SIG-M5 treated with dmso at 0.1 percent for 504 hours (cell line): ENCODE results near the gene EPN1.

Source experiments
- DNase-seq: peaks from one replicate; lab custom pipeline; 2025; ENCODE audit not compliant: unreplicated experiment; lab: John Stamatoyannopoulos, UW

The EPN1 gene

DNA sequence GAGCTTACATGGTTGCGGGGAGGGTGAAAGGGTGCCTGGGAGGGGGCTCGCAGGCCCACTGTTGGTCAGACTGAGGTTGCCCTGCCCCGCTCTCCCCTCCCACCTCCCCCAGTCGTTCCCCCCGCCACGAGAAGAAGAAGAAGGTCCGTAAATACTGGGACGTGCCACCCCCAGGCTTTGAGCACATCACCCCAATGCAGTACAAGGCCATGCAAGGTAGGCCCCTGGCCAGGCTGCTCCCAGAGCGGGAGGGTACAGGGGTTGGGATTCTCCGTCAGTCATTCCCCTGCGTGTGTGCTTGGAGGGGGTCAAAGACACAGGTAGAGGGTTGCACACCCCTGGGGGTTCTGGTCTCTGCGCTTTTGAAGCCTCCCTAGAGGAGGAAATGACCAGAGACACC is 14.6 kb upstream of the EPN1 start:
- no peak for DNase-seq

DNA sequence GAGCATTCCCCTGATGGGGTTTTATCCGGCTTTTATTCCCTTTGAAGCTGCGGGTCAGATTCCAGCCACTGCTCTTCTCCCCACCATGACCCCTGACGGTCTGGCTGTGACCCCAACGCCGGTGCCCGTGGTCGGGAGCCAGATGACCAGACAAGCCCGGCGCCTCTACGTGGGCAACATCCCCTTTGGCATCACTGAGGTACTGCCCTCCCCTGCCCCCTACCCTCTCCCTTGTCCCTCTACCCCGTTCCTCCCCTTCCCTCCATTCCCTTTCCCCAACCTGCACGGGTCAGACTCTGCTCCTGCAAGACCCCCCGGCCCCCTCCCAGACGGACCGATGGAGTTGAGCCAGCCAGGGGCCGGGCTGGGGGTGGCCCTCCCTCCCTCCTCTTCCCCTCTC is 14.0 kb upstream of the EPN1 start:
- DNase-seq, result no peak

DNA sequence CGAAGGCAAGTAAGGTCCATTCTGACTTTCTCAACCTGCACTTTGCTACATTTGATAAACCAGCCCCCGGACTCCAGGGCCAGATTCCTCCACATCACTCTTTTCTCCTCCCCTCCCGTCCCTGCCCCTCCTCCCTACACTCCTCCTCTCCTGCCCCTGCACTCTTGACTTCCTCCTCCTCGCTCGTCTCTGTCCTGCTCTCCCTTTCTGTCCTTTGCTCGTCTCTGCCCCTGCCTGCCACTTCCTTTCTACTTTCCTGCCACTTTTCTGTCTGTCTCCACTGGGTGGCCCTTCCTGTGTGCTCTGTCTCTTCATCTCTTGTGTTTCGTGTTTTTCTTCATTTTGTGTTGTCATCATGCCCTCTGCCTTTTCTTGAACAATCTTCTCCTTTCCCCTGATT is 13.2 kb upstream of the EPN1 start:
- peak; percentile 23 for DNase-seq

DNA sequence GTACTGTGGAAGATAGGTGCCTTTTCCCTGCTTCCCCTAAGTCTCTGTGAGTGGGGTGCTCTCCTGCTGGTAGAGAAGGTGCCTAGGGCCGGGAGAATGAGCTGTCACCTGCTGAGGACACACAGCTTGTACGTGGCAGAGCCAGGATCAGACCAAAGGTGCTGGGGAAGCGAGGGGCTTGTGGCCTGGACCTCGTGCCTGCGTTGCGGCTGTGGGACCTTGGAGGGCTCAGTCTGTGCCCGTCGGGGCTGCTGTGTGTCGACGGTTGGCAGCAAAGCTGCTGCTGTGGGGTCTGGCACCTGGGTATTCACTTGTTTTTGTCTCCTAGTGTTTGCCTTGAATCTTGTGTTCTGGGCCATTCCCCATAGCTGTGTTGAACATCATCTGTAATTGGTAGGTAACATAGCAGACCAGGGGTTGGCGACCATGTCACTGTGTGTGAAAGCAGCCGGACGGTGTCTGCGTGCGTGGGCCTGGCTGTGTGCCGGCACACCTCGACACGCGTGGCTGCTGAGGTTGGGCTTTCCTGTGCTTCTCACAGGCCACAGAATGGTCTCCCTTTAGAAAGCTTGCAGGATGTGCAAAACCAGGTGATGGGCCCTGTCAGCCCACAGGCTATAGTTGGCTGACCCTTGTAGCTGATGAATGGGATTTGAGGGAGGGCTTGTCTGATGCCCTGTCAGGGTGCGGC is 11.0 kb upstream of the EPN1 start:
- DNase-seq, result no peak

DNA sequence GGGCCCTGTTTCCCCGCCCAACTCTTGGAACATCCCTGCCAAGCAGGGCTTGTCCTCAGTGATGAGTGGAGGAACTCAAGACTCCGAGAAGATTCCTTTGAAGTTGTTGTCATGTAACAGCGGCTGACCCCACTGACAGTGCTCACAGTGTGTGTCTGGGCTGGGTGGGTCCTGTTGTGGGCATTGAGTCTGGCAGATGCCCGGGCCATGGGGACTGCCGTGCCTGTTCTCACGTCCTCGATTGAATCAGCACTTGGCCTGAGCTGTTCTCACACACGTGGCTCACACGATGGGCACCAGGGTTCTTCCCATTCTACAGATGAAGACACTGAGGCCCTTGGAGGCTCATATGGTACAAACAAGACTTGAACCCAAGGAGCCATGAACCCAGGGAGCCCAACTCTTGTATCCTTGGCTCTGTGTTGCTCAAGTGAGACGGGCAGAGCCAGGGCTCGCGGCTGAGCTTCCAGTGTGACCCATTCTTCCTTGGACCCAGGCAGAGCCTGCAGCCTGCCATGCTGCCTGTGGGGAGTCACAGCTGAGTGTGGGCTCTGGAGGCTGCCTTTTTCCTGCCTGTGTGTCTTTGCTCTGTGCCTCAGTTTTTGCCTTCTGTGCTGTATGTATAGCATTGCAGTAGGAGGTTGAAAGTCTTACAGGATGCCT is 8.6 kb upstream of the EPN1 start:
- DNase-seq, result no peak

DNA sequence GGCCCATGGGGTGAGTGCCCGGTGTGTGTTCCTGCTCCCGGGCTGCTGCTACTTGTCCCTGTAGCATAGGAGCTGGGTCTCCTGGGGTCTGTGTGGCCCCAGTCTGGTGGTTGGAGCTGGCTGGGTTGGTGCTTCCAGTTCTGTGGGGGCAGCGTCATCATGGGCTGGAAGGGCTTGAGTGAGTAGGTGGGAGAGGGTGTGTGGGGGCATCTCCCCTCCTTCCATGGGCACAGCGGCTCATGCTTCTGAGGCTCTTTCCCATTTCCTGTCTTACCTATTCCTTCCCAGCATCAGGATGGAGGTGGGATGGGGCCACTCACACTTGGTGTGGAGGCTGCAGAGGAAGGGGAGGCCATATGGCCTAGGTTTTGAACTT is 8.0 kb upstream of the EPN1 start:
- DNase-seq, result no peak

DNA sequence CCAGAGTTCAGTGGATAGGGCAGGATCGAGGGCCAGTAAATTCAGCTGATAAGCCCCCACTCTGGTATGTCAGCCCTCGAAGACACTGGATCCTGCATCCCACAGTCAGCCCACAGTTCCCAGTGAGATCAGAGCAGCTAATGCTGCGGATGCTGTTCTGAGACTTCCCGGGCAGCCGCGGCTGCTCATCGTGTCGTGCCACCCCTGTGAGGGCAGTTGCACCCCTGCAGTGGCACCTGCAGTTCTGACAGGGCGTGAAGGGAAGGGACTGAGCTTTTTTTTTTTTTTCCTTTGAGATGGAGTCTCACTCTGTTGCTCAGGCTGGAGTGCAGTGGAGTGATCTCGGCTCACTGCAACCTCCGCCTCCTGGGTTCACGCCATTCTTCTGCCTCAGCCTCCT is 7.5 kb upstream of the EPN1 start:
- no peak for DNase-seq

DNA sequence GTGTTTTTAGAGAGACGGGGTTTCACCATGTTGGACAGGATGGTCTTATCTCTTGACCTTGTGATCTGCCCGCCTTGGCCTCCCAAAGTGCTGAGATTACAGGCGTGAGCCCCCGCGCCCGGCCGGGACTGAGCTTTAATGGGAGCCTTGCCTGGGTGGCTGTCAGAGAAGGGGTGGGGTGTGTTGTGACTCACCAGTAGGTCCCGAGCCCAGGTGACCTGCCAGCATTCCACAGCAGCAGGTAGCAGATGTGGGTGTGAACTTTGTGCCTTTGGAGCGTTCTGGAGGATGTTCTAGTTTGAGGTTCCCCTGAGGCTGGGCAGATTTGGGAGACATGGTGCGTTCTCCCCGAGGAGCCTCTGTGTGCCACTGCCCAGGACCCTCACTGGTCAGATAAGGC is 7.1 kb upstream of the EPN1 start:
- DNase-seq, result no peak

DNA sequence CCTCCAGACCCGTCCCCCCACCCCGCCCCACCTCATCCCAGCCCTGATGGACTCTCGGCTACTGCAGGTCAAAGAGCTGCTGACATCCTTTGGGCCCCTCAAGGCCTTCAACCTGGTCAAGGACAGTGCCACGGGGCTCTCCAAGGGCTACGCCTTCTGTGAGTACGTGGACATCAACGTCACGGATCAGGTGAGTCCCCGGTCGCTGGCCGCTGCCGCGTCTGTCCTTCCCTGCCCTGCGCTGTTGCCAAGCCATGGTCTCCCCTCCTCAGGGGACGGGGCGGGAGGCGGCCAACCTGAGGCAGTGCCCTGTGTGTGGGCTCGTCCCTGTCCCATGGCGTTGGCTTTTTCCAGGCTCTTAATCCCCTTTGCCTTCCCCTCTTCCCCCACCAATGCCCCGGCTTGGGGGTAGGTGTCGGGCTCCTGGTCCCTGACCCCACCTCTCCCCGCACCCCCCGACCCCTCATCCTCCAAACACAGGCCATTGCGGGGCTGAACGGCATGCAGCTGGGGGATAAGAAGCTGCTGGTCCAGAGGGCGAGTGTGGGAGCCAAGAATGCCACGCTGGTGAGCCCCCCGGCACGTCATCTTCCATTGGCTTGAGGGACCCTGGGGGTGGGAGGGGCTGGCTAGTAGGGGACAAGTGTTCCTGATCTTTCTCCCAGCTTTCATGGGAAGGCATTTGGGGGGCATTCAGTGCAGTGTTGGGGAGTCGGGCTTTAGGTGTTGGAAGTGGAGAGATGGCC is 6.2 kb upstream of the EPN1 start:
- no peak for DNase-seq

DNA sequence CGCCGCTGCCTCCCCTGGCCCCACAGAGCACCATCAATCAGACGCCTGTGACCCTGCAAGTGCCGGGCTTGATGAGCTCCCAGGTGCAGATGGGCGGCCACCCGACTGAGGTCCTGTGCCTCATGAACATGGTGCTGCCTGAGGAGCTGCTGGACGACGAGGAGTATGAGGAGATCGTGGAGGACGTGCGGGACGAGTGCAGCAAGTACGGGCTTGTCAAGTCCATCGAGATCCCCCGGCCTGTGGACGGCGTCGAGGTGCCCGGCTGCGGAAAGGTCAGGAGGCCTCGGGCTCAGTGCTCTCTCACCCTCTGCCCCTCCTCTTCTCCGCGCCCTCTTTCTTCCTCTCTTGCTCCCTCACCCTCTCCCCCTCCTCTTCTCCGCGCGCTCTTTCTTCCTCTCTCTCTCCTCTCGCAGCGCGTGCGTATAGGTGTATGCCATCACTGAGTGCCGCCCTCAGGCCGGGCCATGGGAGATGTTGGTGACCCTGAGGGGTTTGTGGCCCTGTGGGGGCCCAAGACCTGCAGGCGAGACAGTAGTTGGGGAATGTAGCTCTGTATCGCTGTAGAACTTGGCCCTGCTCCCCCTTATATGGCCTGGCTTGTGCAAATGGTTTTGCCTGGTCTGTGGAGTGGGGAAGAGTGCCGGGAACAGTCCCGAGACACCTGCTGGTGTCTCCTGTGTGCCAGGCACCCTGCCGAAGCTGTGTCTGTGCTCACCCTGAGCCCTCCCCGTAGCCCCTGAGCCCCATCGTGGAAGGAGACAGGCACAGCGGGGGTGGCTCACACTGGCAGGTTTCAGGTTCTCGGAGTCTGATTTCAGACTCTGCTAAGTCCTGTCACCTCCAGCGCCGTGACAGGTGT is 5.4 kb upstream of the EPN1 start:
- DNase-seq, result no peak

DNA sequence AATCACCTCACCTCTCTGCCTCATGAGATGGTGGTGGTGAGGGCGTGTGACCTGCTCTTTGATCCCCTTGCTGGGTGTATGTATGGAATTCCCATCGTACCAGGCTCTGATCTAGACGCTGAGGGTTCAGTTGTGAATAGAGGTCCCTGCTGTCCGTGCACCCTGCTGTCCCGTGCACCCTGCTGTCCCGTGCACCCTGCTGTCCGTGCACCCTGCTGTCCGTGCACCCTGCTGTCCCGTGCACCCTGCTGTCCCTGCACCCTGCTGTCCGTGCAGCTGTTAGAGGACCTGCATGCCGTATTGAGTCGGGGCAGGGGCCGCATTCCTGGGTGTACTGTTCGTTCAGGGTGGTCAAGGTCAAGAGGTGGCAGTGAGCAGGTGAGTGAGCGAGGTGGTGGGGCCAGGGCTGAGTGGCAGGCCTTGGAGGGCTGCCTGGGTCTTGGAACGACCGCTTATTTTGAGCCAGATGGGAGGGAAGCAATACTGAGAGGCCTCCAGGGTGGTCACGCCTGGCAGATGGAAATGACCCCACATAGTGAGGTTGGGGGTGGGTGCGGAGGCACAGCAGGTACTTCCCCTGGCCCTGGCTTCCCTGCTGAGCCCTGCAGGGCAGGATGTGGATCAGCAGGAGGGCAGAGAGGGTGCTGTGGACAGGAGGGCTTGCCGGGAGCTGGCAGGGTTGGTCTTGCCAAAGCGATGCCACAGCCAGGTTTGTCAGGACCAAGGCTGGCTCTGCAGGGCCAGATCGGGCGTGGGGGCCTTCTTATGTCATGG is 4.6 kb upstream of the EPN1 start:
- DNase-seq, result no peak

DNA sequence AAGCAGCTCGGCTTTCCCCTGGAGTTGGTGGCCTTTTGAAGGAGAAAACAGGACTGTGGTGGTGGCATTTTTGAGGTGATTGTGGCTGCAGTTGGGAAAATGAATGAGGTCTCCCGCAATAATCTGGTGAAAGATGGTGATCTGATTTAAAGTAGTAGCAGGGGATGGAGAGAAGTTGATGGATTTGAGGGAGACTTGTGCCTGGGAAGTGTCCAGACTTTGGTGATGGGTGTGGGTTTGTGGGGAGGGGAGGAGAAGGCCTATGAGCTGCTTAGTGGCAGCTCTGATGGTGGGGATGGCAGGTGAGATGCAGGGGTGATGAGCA is 4.0 kb upstream of the EPN1 start:
- no peak for DNase-seq

DNA sequence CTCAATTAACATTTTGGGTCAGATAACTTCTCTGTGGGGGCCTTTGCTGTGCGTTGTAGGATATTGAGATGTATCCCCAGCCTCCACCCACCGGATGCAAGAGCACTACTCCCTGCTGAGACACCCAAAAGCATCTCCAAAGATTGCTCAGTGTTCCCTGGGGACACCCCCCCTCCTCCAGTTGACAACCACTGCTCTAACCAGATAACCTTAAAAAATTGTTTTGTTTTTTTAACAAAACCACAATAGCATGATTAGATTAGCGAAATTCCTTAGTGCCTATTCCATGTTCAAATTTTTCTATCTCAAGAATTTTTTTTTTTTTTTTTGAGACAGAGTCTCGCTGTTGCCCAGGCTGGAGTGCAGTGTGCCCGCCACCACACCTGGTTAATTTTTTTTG is 2.6 kb upstream of the EPN1 start:
- no peak for DNase-seq

DNA sequence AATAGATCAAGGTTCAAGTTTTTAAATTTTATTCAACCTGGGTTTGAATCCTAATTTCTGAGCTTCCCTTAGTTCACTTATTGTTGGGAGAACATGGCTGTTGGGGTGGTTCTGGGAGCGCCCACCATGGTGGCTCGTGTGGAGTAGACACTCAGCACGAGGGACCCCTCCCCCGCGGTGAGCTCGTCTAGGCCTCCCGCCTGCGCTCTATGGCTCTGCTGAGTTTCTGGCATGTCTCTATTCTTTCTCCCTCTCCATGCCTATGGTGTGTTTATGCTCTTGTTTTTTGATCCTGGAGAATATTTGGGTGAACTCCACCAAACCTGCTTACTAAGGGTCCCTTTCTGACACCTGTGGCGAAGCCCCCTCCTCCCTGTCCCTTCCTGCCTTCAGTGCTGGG is 1.6 kb upstream of the EPN1 start:
- DNase-seq, result no peak

DNA sequence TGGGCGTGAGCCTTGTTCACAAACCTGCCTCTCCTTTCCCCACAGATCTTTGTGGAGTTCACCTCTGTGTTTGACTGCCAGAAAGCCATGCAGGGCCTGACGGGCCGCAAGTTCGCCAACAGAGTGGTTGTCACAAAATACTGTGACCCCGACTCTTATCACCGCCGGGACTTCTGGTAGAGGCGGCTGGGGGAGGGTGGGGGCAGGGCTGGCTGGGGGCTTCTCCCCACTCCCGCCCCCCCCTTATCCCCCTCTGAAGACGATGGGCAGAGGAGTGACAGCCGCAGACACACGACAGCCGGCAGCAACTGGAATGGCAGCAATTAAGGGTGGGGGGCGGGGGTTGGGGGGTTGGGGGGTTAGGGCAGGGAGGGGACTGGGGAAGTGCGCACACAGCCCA is 1.1 kb upstream of the EPN1 start:
- DNase-seq, result no peak

DNA sequence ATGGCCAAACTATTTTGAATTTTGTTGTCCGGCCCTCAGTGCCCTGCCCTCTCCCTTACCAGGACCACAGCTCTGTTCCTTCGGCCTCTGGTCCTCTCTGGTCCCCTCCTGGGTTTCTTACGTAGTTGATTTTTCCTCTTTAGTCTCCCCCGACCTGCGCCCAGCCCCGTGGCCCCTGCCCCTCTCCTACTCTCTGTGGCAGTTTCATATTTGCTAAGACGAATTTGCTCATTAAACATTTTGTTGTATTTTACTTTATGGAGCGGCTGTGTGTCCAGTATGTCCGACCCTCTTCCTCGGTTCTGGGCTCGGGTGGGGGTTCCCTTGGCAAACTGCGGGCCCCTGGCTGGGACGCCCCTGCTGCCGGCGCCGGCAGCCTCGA is 576 bp upstream of the EPN1 start:
- no peak for DNase-seq

DNA sequence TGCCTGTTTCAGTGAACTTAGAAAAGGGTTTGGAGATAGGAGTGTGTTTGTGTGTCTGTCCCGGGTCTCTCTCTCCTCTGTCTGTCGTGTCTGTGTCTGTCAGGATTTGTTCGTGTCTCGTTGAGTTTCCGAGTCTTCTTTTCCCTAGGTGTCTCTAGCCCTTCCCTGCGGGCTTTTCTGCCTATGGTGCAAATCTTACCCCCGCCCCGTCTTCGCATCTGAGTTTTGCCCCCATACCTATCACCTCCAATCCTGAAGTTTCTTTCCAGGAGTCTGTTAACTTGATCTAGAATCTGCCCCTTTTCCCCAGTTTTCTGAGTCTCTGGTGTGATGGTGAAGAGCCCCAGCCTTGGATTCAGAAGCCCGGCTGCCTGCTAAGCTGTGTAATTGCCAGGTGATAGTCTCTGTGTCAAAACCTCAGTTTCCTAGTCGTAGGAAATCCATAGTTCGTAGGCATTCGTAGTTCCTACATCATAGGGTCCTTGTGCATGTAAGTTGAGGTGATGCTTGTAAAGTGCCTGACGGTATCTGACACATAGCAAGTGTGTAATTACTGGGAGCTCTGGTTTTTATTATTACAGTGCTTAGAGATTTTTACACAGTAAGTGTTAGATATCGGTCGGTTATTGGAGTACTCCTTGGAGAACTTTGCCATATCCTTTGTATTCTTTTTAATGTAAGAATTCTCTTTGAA is 782 bp downstream of the EPN1 start:
- no peak for DNase-seq

DNA sequence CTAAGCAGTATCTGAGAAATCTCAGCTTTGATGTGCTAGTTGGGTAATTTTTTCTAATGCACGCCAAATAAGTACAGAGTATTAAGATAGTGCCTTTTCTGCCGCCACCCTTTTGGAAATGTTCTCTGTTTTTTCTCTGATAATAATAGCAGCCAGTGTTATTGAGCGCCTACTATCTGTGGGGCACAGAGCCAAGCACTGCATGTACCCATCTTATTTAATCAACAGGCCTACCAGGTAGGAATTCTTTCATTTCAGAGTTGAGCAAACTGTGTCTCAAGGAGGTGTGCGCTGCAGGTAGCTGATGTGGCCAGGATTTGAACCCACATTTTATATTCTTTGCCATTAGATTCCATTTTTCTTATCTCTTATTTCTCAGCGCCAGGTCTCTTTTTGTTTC is 1.4 kb downstream of the EPN1 start:
- DNase-seq, result no peak

DNA sequence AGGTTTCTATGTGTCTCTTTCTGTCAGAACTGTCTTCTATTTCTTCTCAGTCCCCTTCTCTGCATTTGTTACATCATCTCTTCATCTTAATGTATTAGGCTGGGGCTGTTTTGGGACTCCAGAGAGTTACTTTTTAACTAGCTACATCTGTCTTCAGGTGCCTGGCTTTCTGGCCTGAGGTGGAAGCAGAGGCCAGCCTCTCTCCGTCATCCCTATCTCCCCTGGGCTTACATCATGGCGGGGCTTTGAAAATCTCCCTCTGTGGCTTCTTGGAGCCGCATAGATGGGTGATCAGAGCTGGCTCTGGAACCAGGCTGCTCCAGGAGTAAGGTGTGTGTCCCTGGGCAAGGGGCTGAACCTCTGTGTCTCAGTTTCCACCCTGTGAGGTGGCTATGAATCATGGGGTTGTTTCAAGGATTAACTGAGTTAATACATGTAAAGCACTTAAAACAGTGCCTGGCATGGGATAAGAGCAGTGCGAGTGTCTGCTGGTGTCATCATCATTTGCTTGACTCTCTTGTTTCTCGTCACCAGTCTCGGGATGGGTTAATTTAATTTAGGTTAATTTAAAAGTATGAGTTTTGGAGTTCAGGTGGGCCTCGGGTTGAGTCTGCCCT is 2.0 kb downstream of the EPN1 start:
- DNase-seq, result no peak

DNA sequence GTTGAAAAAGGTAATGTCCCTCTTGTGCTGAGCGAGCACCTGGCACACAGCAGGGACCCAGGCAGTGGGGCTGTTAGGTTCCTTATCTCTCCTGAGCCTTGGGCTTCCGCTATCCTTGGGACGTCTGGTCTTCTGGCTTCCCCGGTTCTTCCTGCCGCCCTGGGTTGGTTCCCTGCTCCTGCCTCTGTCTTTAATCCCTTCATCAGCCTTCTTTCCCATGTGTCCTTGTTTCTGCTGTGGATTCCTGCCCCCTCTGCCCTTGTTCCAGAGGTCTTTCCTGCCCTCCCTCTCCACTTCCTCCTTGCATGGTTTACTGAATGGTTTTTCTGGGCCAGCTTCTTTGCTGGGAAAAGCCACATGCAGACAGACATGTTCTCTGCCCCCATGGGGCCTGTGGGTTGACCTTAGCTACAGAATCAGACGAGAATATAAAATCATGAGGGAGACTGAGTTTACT is 2.6 kb downstream of the EPN1 start:
- DNase-seq, result no peak
